GM12873 (cell line): ENCODE measurements around the gene SLC39A7.

ENCODE experiments used
- CTCF ChIP-seq: IDR thresholded peaks from 2 replicates; pipeline ENCODE4 v1.5.1; 2012; ENCODE audit warnings: low read depth, mild to moderate bottlenecking, moderate library complexity, low read length, control low read depth; ENCODE audit not compliant: insufficient read depth; ENCODE audit errors: missing control alignments

Gene SLC39A7

GRCh38 chr6:33161354-33162331 is 39.0 kb upstream of the SLC39A7 start:
- TF ChIP-seq CTCF, result peak; percentile 90

GRCh38 chr6:33163540-33163939 is 37.1 kb upstream of the SLC39A7 start:
- TF ChIP-seq CTCF, result no peak

- TF ChIP-seq CTCF, result no peak
Measured at GRCh38 chr6:33164176-33164575, 36.5 kb upstream of the SLC39A7 start.

- TF ChIP-seq CTCF, result no peak
Measured at GRCh38 chr6:33164665-33165373, 35.8 kb upstream of the SLC39A7 start.

- no peak for TF ChIP-seq CTCF
Measured at GRCh38 chr6:33165581-33166258, 34.9 kb upstream of the SLC39A7 start.

- no peak for TF ChIP-seq CTCF
Measured at GRCh38 chr6:33166363-33166762, 34.3 kb upstream of the SLC39A7 start.

- TF ChIP-seq CTCF, result no peak
Measured at GRCh38 chr6:33166811-33167210, 33.9 kb upstream of the SLC39A7 start.
